ENCODE data around the gene LNP1.

GRCh38 chr3:100463002-100463401, 61.7 kb downstream of the LNP1 start:
- TF ChIP-seq CTCF (IDR thresholded peaks at IDR 0.05): peak; percentile 58 to 68 (median 66)
- no peak for TF ChIP-seq POLR2A (IDR thresholded peaks at IDR 0.05; ENCODE audit: low read depth)
